GM18907 (cell line): ENCODE measurements around the gene MMS19.
"Not testable (repeated sequence)": the region's sequence is repeated elsewhere in the genome, so short reads cannot be mapped to it uniquely, and the experiment has no call there.

Source experiments
- ATAC-seq: cut with Tn5 transposase; IDR thresholded peaks from one replicate; pipeline ENCODE4 v1.9.1; 2021; ENCODE audit warnings: mild to moderate bottlenecking, moderate library complexity; ENCODE audit not compliant: unreplicated experiment

MMS19 gene

GRCh38 chr10:97498076-97498840, at the start of gene MMS19:
MMS19 (minus strand) TSS chr10:97498422; CDS start chr10:97498384, 38 bp downstream.
- ATAC-seq: peak; percentile 91

GRCh38 chr10:97547962-97548361, 49.7 kb upstream of the MMS19 start:
- no peak for ATAC-seq

- ATAC-seq: no peak
Measured at GRCh38 chr10:97547271-97547600, 49.0 kb upstream of the MMS19 start.

- no peak for ATAC-seq
Measured at GRCh38 chr10:97546456-97547270, 48.4 kb upstream of the MMS19 start.

- no peak for ATAC-seq
Measured at GRCh38 chr10:97543025-97543546, 44.9 kb upstream of the MMS19 start.

GRCh38 chr10:97542169-97543024, 44.2 kb upstream of the MMS19 start:
- no peak for ATAC-seq

- no peak for ATAC-seq
Measured at GRCh38 chr10:97540669-97541500, 42.7 kb upstream of the MMS19 start.

- ATAC-seq: no peak
Measured at GRCh38 chr10:97539523-97540200, 41.4 kb upstream of the MMS19 start.

- no peak for ATAC-seq
Measured at GRCh38 chr10:97538839-97539238, 40.6 kb upstream of the MMS19 start.

GRCh38 chr10:97538411-97538810, 40.2 kb upstream of the MMS19 start:
- ATAC-seq: no peak

GRCh38 chr10:97537186-97537869, 39.1 kb upstream of the MMS19 start:
- ATAC-seq: no peak

GRCh38 chr10:97534746-97535367, 36.6 kb upstream of the MMS19 start:
- ATAC-seq: no peak

GRCh38 chr10:97533888-97534287, 35.7 kb upstream of the MMS19 start:
- ATAC-seq: no peak

- ATAC-seq: no peak
Measured at GRCh38 chr10:97532935-97533671, 34.9 kb upstream of the MMS19 start.

- no peak for ATAC-seq
Measured at GRCh38 chr10:97531401-97531986, 33.3 kb upstream of the MMS19 start.

- ATAC-seq: no peak
Measured at GRCh38 chr10:97529685-97530465, 31.7 kb upstream of the MMS19 start.

GRCh38 chr10:97528876-97529275, 30.7 kb upstream of the MMS19 start:
- not testable (repeated sequence) for ATAC-seq
